LoVo (cell line): ENCODE results near the gene RARRES2.
A peak's percentile ranks its signal among the peaks of the same experiment; 100 is the strongest.

Experiments used
- DNase-seq: peaks from one replicate; pipeline ENCODE4 v3.0.0-alpha.2; 2016; ENCODE audit warnings: low spot score

Gene RARRES2

GRCh38 chr7:150361807-150362621, 20.6 kb upstream of the RARRES2 start:
- no peak for DNase-seq

GRCh38 chr7:150361402-150361801, 20.0 kb upstream of the RARRES2 start:
- no peak for DNase-seq

- DNase-seq = no peak
Observed at GRCh38 chr7:150360363-150361058, 19.1 kb upstream of the RARRES2 start.

GRCh38 chr7:150359622-150360362, 18.4 kb upstream of the RARRES2 start:
- DNase-seq = no peak

- no peak for DNase-seq
Observed at GRCh38 chr7:150358988-150359621, 17.7 kb upstream of the RARRES2 start.

- DNase-seq = no peak
Observed at GRCh38 chr7:150358433-150358832, 17.0 kb upstream of the RARRES2 start.

GRCh38 chr7:150357771-150358427, 16.5 kb upstream of the RARRES2 start:
- DNase-seq = no peak

GRCh38 chr7:150357270-150357669, 15.8 kb upstream of the RARRES2 start:
- no peak for DNase-seq

- DNase-seq = peak; percentile 47
Observed at GRCh38 chr7:150356265-150356897, 15.0 kb upstream of the RARRES2 start.

- DNase-seq = no peak
Observed at GRCh38 chr7:150355666-150356059, 14.2 kb upstream of the RARRES2 start.

- no peak for DNase-seq
Observed at GRCh38 chr7:150351587-150352194, 10.3 kb upstream of the RARRES2 start.

GRCh38 chr7:150346922-150347321, 5.5 kb upstream of the RARRES2 start:
- DNase-seq = no peak

- DNase-seq = no peak
Observed at GRCh38 chr7:150345012-150345411, 3.6 kb upstream of the RARRES2 start.

GRCh38 chr7:150344299-150344698, 2.9 kb upstream of the RARRES2 start:
- no peak for DNase-seq

- no peak for DNase-seq
Observed at GRCh38 chr7:150343225-150343624, 1.8 kb upstream of the RARRES2 start.

GRCh38 chr7:150342121-150342408, 636 bp upstream of the RARRES2 start:
- DNase-seq = no peak

- DNase-seq = no peak
Observed at GRCh38 chr7:150340875-150341262, 560 bp downstream of the RARRES2 start.

GRCh38 chr7:150340024-150340749, 1.2 kb downstream of the RARRES2 start:
- DNase-seq = no peak

GRCh38 chr7:150339409-150339809, 2.0 kb downstream of the RARRES2 start:
- no peak for DNase-seq

- no peak for DNase-seq
Observed at GRCh38 chr7:150338166-150338829, 3.1 kb downstream of the RARRES2 start.
